Mesenchymal stem cell (in vitro differentiated cells and primary cell): ENCODE data around the gene SLC25A26.

Source experiments
- DNase-seq: peaks from one replicate; pipeline ENCODE4 v3.0.0-alpha.2; 2013
- H2AFZ ChIP-seq: one replicate; pipeline ENCODE4 v1.6.1; 2013; ENCODE audit warnings: low read depth, mild to moderate bottlenecking, control low read depth, inconsistent platforms, low read length, moderate library complexity
- H2AK5ac ChIP-seq: 2 replicates; pipeline ENCODE4 v1.6.1; 2013; ENCODE audit warnings: low read length, moderate library complexity, mild to moderate bottlenecking, inconsistent platforms; ENCODE audit not compliant: severe bottlenecking
- H2BK120ac ChIP-seq: one replicate; pipeline ENCODE4 v1.6.1; 2013; ENCODE audit warnings: low read depth, mild to moderate bottlenecking, inconsistent platforms, low read length, moderate library complexity
- H2BK12ac ChIP-seq, 2 experiments: one replicate each; pipeline ENCODE4 v1.6.1; 2013; ENCODE audit warnings: inconsistent platforms in 2 of 2, low read length in 2 of 2, mild to moderate bottlenecking in 2 of 2, moderate library complexity in 2 of 2, control low read depth in 1 of 2
- H2BK15ac ChIP-seq: one replicate; pipeline ENCODE4 v1.6.1; 2013; ENCODE audit warnings: mild to moderate bottlenecking, low read depth, inconsistent platforms; ENCODE audit not compliant: poor library complexity, severe bottlenecking
- H2BK5ac ChIP-seq: 2 replicates; pipeline ENCODE4 v1.6.1; 2013; ENCODE audit warnings: low read depth, mild to moderate bottlenecking, low read length, control low read depth, inconsistent platforms; ENCODE audit not compliant: poor library complexity, severe bottlenecking
- H3K14ac ChIP-seq, 2 experiments: one replicate each; pipeline ENCODE4 v1.6.1; 2013; ENCODE audit warnings: inconsistent platforms in 2 of 2, low read length in 2 of 2, control low read depth in 1 of 2, mild to moderate bottlenecking in 1 of 2, moderate library complexity in 1 of 2
- H3K18ac ChIP-seq, 2 experiments: one replicate each; pipeline ENCODE4 v1.6.1; 2013; ENCODE audit warnings: inconsistent platforms in 2 of 2, low read length in 2 of 2, control low read depth in 1 of 2, low read depth in 1 of 2, mild to moderate bottlenecking in 1 of 2
- H3K23ac ChIP-seq, 2 experiments: one replicate each; pipeline ENCODE4 v1.6.1; 2013; ENCODE audit warnings: inconsistent platforms in 2 of 2, low read length in 2 of 2, mild to moderate bottlenecking in 2 of 2, moderate library complexity in 2 of 2, control low read depth in 1 of 2
- H3K27ac ChIP-seq: 2 replicates; pipeline ENCODE4 v1.5.1; 2013; ENCODE audit warnings: mild to moderate bottlenecking, moderate library complexity, low read length, control low read depth, inconsistent platforms; ENCODE audit not compliant: poor library complexity, severe bottlenecking
- H3K27me3 ChIP-seq, 2 experiments: 2 replicates each; pipeline versions ENCODE4 v1.6.1 to v1.7.0; 2013; ENCODE audit warnings: low read length in 2 of 2, mild to moderate bottlenecking in 2 of 2, moderate library complexity in 2 of 2, control low read depth in 1 of 2, inconsistent platforms in 1 of 2; ENCODE audit not compliant: control insufficient read depth in 1 of 2, insufficient read depth in 1 of 2
- H3K36me3 ChIP-seq, 2 experiments: 2 replicates each; pipeline versions ENCODE4 v1.6.1 to v1.7.0; 2013; ENCODE audit warnings: low read length in 2 of 2, control low read depth in 1 of 2, inconsistent platforms in 1 of 2, low read depth in 1 of 2, mild to moderate bottlenecking in 1 of 2; ENCODE audit not compliant: insufficient read depth in 2 of 2, control insufficient read depth in 1 of 2
- H3K4ac ChIP-seq, 2 experiments: one replicate each; pipeline ENCODE4 v1.6.1; 2013; ENCODE audit warnings: inconsistent platforms in 2 of 2, low read length in 2 of 2, mild to moderate bottlenecking in 2 of 2, moderate library complexity in 2 of 2, control low read depth in 1 of 2, low read depth in 1 of 2
- H3K4me1 ChIP-seq: 2 replicates; pipeline ENCODE4 v1.6.1; 2013; ENCODE audit warnings: low read depth, low read length, control low read depth; ENCODE audit not compliant: control insufficient read depth, insufficient read depth
- H3K4me2 ChIP-seq: 2 replicates; pipeline ENCODE4 v1.6.1; 2013; ENCODE audit warnings: low read length, mild to moderate bottlenecking, inconsistent platforms; ENCODE audit not compliant: poor library complexity, severe bottlenecking
- H3K4me3 ChIP-seq, 2 experiments: 2 replicates each; pipeline versions ENCODE4 v1.5.1 to v1.7.0; 2013; ENCODE audit warnings: low read length in 2 of 2, mild to moderate bottlenecking in 2 of 2, control low read depth in 1 of 2, low read depth in 1 of 2; ENCODE audit not compliant: insufficient read depth in 1 of 2
- H3K79me1 ChIP-seq: replicated peaks from 2 replicates; pipeline ENCODE4 v1.6.1; 2013; ENCODE audit warnings: mild to moderate bottlenecking, control low read depth, low read length, inconsistent platforms; ENCODE audit not compliant: poor library complexity, severe bottlenecking
- H3K9ac ChIP-seq: 2 replicates; pipeline ENCODE4 v1.7.0; 2013; ENCODE audit warnings: mild to moderate bottlenecking, low read length, moderate library complexity
- H3K9me3 ChIP-seq: 2 replicates; pipeline ENCODE4 v1.7.0; 2013; ENCODE audit warnings: mild to moderate bottlenecking, low read length; ENCODE audit not compliant: control insufficient read depth
- H4K8ac ChIP-seq: one replicate; pipeline ENCODE4 v1.6.1; 2013; ENCODE audit warnings: inconsistent platforms, mild to moderate bottlenecking, low read length, moderate library complexity
- H4K91ac ChIP-seq: one replicate; pipeline ENCODE4 v1.6.1; 2013; ENCODE audit warnings: mild to moderate bottlenecking, low read length, inconsistent platforms
- WGBS: methylation state at CpG from one replicate; pipeline ENCODE4 v1.1.7; 2013; ENCODE audit warnings: mixed read lengths; 5-methylcytosine and 5-hydroxymethylcytosine counted together

SLC25A26 gene

GRCh38 chr3:66179793-66180192 lies 41.0 kb upstream of the SLC25A26 start:
- no peak for DNase-seq
- H2AK5ac ChIP-seq = no peak overlapping the region
- no peaks in the 10 kb centered on the region for H3K4me1 ChIP-seq
- no peak overlapping the region for H3K4me3 ChIP-seq
- H3K9me3 ChIP-seq = no peaks in the 10 kb centered on the region
- H4K91ac ChIP-seq = no peak overlapping the region
- peaks cover 0 to 3% of the 10 kb centered on the region in 2 experiments for H3K27me3 ChIP-seq
- H2BK12ac ChIP-seq = no peak overlapping the region
- H2BK120ac ChIP-seq = no peak overlapping the region
- no peak overlapping the region for H3K14ac ChIP-seq
- no peak overlapping the region for H4K8ac ChIP-seq
- no peak overlapping the region for H3K4ac ChIP-seq
- no peak overlapping the region for H2BK5ac ChIP-seq
- no peaks in the 10 kb centered on the region for H3K36me3 ChIP-seq
- no peak overlapping the region for H3K9ac ChIP-seq
- H2BK15ac ChIP-seq = no peak overlapping the region
- H3K4me2 ChIP-seq = no peak overlapping the region
- no peak overlapping the region for H3K18ac ChIP-seq
- no peak overlapping the region for H3K27ac ChIP-seq
- H3K79me1 ChIP-seq = no peaks in the 10 kb centered on the region
- H2AFZ ChIP-seq = no peak overlapping the region
- H3K23ac ChIP-seq = no peak overlapping the region
- WGBS = 97% methylated on average over 1 of the region's 2 CpGs

- no peak overlapping the region for H3K14ac ChIP-seq
- no peak overlapping the region for H2BK15ac ChIP-seq
- no peak overlapping the region for H3K18ac ChIP-seq
- H3K27ac ChIP-seq = no peak overlapping the region
- H3K27me3 ChIP-seq = peaks cover 0 to 3% of the 10 kb centered on the region in 2 experiments
- no peak overlapping the region for H3K4ac ChIP-seq
- H3K36me3 ChIP-seq = no peaks in the 10 kb centered on the region
- no peak overlapping the region for H3K4me2 ChIP-seq
- H3K23ac ChIP-seq = no peak overlapping the region
- H3K4me3 ChIP-seq = no peak overlapping the region
- H3K9ac ChIP-seq = no peak overlapping the region
- no peak overlapping the region for H4K8ac ChIP-seq
- WGBS = 89% methylated on average over 4 of the region's 6 CpGs
- H2BK120ac ChIP-seq = no peak overlapping the region
- H2BK12ac ChIP-seq = no peak overlapping the region
- H2AFZ ChIP-seq = no peak overlapping the region
- no peak overlapping the region for H2AK5ac ChIP-seq
- no peaks in the 10 kb centered on the region for H3K79me1 ChIP-seq
- DNase-seq = no peak
- H3K9me3 ChIP-seq = no peaks in the 10 kb centered on the region
- no peaks in the 10 kb centered on the region for H3K4me1 ChIP-seq
- no peak overlapping the region for H4K91ac ChIP-seq
- no peak overlapping the region for H2BK5ac ChIP-seq
Observed at GRCh38 chr3:66181764-66182163, 39.0 kb upstream of the SLC25A26 start.

GRCh38 chr3:66182246-66182645 lies 38.6 kb upstream of the SLC25A26 start:
- Histone ChIP-seq H2BK5ac (no peak overlapping the region), H3K27ac (no peak overlapping the region), H3K79me1 (no peaks in the 10 kb centered on the region), H3K4ac (no peak overlapping the region), H3K4me3 (no peak overlapping the region), H3K9ac (no peak overlapping the region), H3K23ac (no peak overlapping the region), H3K9me3 (no peaks in the 10 kb centered on the region), H2BK12ac (no peak overlapping the region), H3K4me2 (no peak overlapping the region), H2BK15ac (no peak overlapping the region), H2BK120ac (no peak overlapping the region), H3K18ac (no peak overlapping the region), H3K27me3 (peaks cover 0 to 3% of the 10 kb centered on the region in 2 experiments), H2AK5ac (no peak overlapping the region), H3K14ac (no peak overlapping the region), H4K8ac (no peak overlapping the region), H3K4me1 (no peaks in the 10 kb centered on the region), H3K36me3 (no peaks in the 10 kb centered on the region), H4K91ac (no peak overlapping the region), H2AFZ (no peak overlapping the region)
- DNase-seq = no peak
- 100% methylated on average over 4 of the region's 6 CpGs for WGBS

GRCh38 chr3:66186545-66186944 lies 34.3 kb upstream of the SLC25A26 start:
- Histone ChIP-seq H3K27ac (no peak overlapping the region), H3K27me3 (no peaks in the 10 kb centered on the region), H3K23ac (no peak overlapping the region), H3K79me1 (no peaks in the 10 kb centered on the region), H4K91ac (no peak overlapping the region), H2BK12ac (no peak overlapping the region), H3K4ac (no peak overlapping the region), H3K4me1 (no peaks in the 10 kb centered on the region), H3K18ac (no peak overlapping the region), H2AFZ (no peak overlapping the region), H4K8ac (no peak overlapping the region), H3K9ac (no peak overlapping the region), H3K4me3 (no peak overlapping the region), H3K9me3 (no peaks in the 10 kb centered on the region), H3K36me3 (no peaks in the 10 kb centered on the region), H2BK15ac (no peak overlapping the region), H2BK120ac (no peak overlapping the region), H2BK5ac (no peak overlapping the region), H3K4me2 (no peak overlapping the region), H3K14ac (no peak overlapping the region), H2AK5ac (no peak overlapping the region)
- no peak for DNase-seq
